BLaER1 treated with 17β-estradiol and CSF1 and Interleukin-3, amounts not matched to agents 10 nM and 100 nM (cell line): ENCODE measurements around the gene HAUS2.
"Not testable (repeated sequence)": the region's sequence is repeated elsewhere in the genome, so short reads cannot be mapped to it uniquely, and the experiment has no call there.

Experiments
- H3K27ac ChIP-seq, 11 experiments: shearing (Covaris generic); formaldehyde crosslinking; 2 replicates each; pipeline ENCODE4 v1.8.1; 2022
- H3K27me3 ChIP-seq, 11 experiments: shearing (Covaris generic); formaldehyde crosslinking; 2 replicates each; pipeline ENCODE4 v1.8.1; 2022
- H3K36me3 ChIP-seq, 11 experiments: shearing (Covaris generic); formaldehyde crosslinking; 2 replicates each; pipeline ENCODE4 v1.8.1; 2022
- H3K4me1 ChIP-seq, 10 experiments: shearing (Covaris generic); formaldehyde crosslinking; 2 replicates each; pipeline ENCODE4 v1.8.1; 2022
- H3K4me2 ChIP-seq, 11 experiments: shearing (Covaris generic); formaldehyde crosslinking; 2 replicates each; pipeline ENCODE4 v1.8.1; 2022
- H3K4me3 ChIP-seq, 10 experiments: shearing (Covaris generic); formaldehyde crosslinking; 2 replicates each; pipeline ENCODE4 v1.8.1; 2022
- H3K9ac ChIP-seq, 11 experiments: shearing (Covaris generic); formaldehyde crosslinking; 2 replicates each; pipeline ENCODE4 v1.8.1; 2022
- H3K9me3 ChIP-seq, 11 experiments: shearing (Covaris generic); formaldehyde crosslinking; replicated peaks in 1 of 11; 2 replicates each; pipeline ENCODE4 v1.8.1; 2022
- H4K20me1 ChIP-seq, 11 experiments: shearing (Covaris generic); formaldehyde crosslinking; 2 replicates each; pipeline ENCODE4 v1.8.1; 2022
- Cebpa-rat ChIP-seq, 11 experiments: shearing (Covaris generic); IDR thresholded peaks; 2 replicates each; pipeline ENCODE4 v1.8.1; 2022

HAUS2 gene

GRCh38 chr15:42549741-42550392 is 1.2 kb downstream of the HAUS2 start:
- peaks cover 32 to 59% (median 50%) of the 10 kb centered on the region in 10 experiments for H3K4me1 ChIP-seq
- H3K4me2 ChIP-seq, result peak overlapping the region; percentile 78 to 92 (median 86)
- no peaks in the 10 kb centered on the region for H3K27me3 ChIP-seq
- peak overlapping the region; percentile 85 to 96 (median 90) for H3K4me3 ChIP-seq
- no peak for TF ChIP-seq Cebpa-rat (IDR thresholded peaks at IDR 0.05)
- peaks cover 0 to 64% (median 27%) of the 10 kb centered on the region in 11 experiments; a peak in 18 of 22 replicates for H3K36me3 ChIP-seq
- no peaks in the 10 kb centered on the region for H3K9me3 ChIP-seq
- H3K9ac ChIP-seq, result peak overlapping the region; percentile 84 to 94 (median 91)
- peaks cover 0 to 50% (median 20%) of the 10 kb centered on the region in 11 experiments; a peak in 18 of 22 replicates for H4K20me1 ChIP-seq
- H3K27ac ChIP-seq, result peak overlapping the region in 10 of 11 experiments; percentile 82 to 93 (median 90); a peak in 20 of 22 replicates

GRCh38 chr15:42553554-42553953 is 4.9 kb downstream of the HAUS2 start:
- H4K20me1 ChIP-seq, result peaks cover 0 to 62% (median 27%) of the 10 kb centered on the region in 11 experiments; a peak in 19 of 22 replicates

GRCh38 chr15:42556550-42557207 is 8.0 kb downstream of the HAUS2 start:
- H3K9ac ChIP-seq, H3K27me3 ChIP-seq, H3K4me3 ChIP-seq, H3K9me3 ChIP-seq, H3K4me2 ChIP-seq, H3K27ac ChIP-seq: not testable (repeated sequence)
- peaks cover 0 to 10% (median 2%) of the 10 kb centered on the region in 10 experiments; a peak in 5 of 20 replicates for H3K4me1 ChIP-seq
- H3K36me3 ChIP-seq, result peaks cover 40 to 92% (median 69%) of the 10 kb centered on the region in 11 experiments
- peaks cover 0 to 56% (median 34%) of the 10 kb centered on the region in 11 experiments; a peak in 19 of 22 replicates for H4K20me1 ChIP-seq

More at GRCh38 chr15:42553554-42553953, 4.9 kb downstream of the HAUS2 start:
- Histone ChIP-seq H3K9me3 (peaks cover 0 to 7% (median 0%) of the 10 kb centered on the region in 11 experiments; a peak in 2 of 22 replicates), H3K9ac (no peak overlapping the region), H3K36me3 (peaks cover 10 to 73% (median 43%) of the 10 kb centered on the region in 11 experiments), H3K4me1 (peaks cover 11 to 29% (median 21%) of the 10 kb centered on the region in 10 experiments), H3K27ac (no peak overlapping the region), H3K4me2 (peak overlapping the region in 2 of 11 experiments; percentile 19 to 28; a peak in 1 of 22 replicates), H3K27me3 (no peaks in the 10 kb centered on the region), H3K4me3 (no peak overlapping the region)
- no peak for TF ChIP-seq Cebpa-rat (IDR thresholded peaks at IDR 0.05)

- Histone ChIP-seq H4K20me1 (peaks cover 0 to 36% (median 22%) of the 10 kb centered on the region in 11 experiments; a peak in 19 of 22 replicates), H3K9ac (no peak overlapping the region), H3K4me2 (no peak overlapping the region), H3K4me1 (peaks cover 0 to 3% (median 0%) of the 10 kb centered on the region in 10 experiments; a peak in 5 of 20 replicates), H3K9me3 (peaks cover 0 to 7% (median 0%) of the 10 kb centered on the region in 11 experiments; a peak in 2 of 22 replicates), H3K27me3 (no peaks in the 10 kb centered on the region), H3K4me3 (no peak overlapping the region), H3K27ac (no peak overlapping the region), H3K36me3 (peaks cover 61 to 95% (median 77%) of the 10 kb centered on the region in 11 experiments)
- TF ChIP-seq Cebpa-rat (IDR thresholded peaks at IDR 0.05), result no peak
Measured at GRCh38 chr15:42558739-42559138, 10.1 kb downstream of the HAUS2 start.

- Histone ChIP-seq H3K36me3 (peaks cover 0 to 3% (median 0%) of the 10 kb centered on the region in 11 experiments; a peak in 3 of 22 replicates), H3K9ac (peak within 1 kb of the TSS; percentile 78 to 89 (median 85)), H3K27ac (peak within 1 kb of the TSS; percentile 29 to 87 (median 79); a peak in 21 of 22 replicates)
Measured at GRCh38 chr15:42575188-42576039, 26.8 kb downstream of the HAUS2 start, which contains the start of gene STARD9. TSS of gene STARD9 (plus strand) at chr15:42575606. CDS start at chr15:42575716, 110 bp downstream.

GRCh38 chr15:42576040-42576594 is 27.5 kb downstream of the HAUS2 start:
- H3K9ac ChIP-seq, result peak overlapping the region; percentile 78 to 89 (median 85)
- H3K9me3 ChIP-seq, result no peaks in the 10 kb centered on the region
- H3K27ac ChIP-seq, result peak overlapping the region; percentile 29 to 87 (median 79); a peak in 21 of 22 replicates
- H3K36me3 ChIP-seq, result no peaks in the 10 kb centered on the region
- peak overlapping the region; percentile 71 to 97 (median 91) for H3K4me2 ChIP-seq
- H3K4me3 ChIP-seq, result peak overlapping the region; percentile 75 to 87 (median 82)
- peaks cover 26 to 58% (median 45%) of the 10 kb centered on the region in 10 experiments for H3K4me1 ChIP-seq
- H4K20me1 ChIP-seq, result peaks cover 0 to 6% (median 0%) of the 10 kb centered on the region in 11 experiments; a peak in 2 of 22 replicates
- no peaks in the 10 kb centered on the region for H3K27me3 ChIP-seq
- no peak for TF ChIP-seq Cebpa-rat (IDR thresholded peaks at IDR 0.05)

More at GRCh38 chr15:42575188-42576039, 26.8 kb downstream of the HAUS2 start, which contains the start of gene STARD9:
- peaks cover 25 to 51% (median 38%) of the 10 kb centered on the region in 10 experiments for H3K4me1 ChIP-seq
- H4K20me1 ChIP-seq, result peaks cover 0 to 6% (median 0%) of the 10 kb centered on the region in 11 experiments; a peak in 2 of 22 replicates
- peak within 1 kb of the TSS; percentile 75 to 87 (median 82) for H3K4me3 ChIP-seq
- H3K4me2 ChIP-seq, result peak within 1 kb of the TSS; percentile 71 to 97 (median 91)
- no peaks in the 10 kb centered on the region for H3K27me3 ChIP-seq
- H3K9me3 ChIP-seq, result no peaks in the 10 kb centered on the region
- no peak for TF ChIP-seq Cebpa-rat (IDR thresholded peaks at IDR 0.05)

- peak overlapping the region in 7 of 11 experiments; percentile 78 to 89 (median 86); a peak in 10 of 22 replicates for H3K9ac ChIP-seq
- H3K4me1 ChIP-seq, result peaks cover 28 to 63% (median 49%) of the 10 kb centered on the region in 10 experiments
- TF ChIP-seq Cebpa-rat (IDR thresholded peaks at IDR 0.05), result no peak
Measured at GRCh38 chr15:42576776-42577175, 28.1 kb downstream of the HAUS2 start.

More at GRCh38 chr15:42576776-42577175, 28.1 kb downstream of the HAUS2 start:
- peak overlapping the region; percentile 75 to 87 (median 82); a peak in 17 of 20 replicates for H3K4me3 ChIP-seq
- H4K20me1 ChIP-seq, result peaks cover 0 to 6% (median 0%) of the 10 kb centered on the region in 11 experiments; a peak in 2 of 22 replicates
- H3K4me2 ChIP-seq, result peak overlapping the region; percentile 71 to 97 (median 91)
- H3K36me3 ChIP-seq, result no peaks in the 10 kb centered on the region
- no peak overlapping the region for H3K27ac ChIP-seq
- H3K9me3 ChIP-seq, result no peaks in the 10 kb centered on the region
- no peaks in the 10 kb centered on the region for H3K27me3 ChIP-seq
